IMR-90 (cell line): ENCODE measurements around the gene SYNE1. TPM values are rescaled to one million over a fixed set of nuclear protein-coding genes. Genes with fewer than 3 reads are reported as not detected.

ENCODE experiments used
- ATAC-seq: fragments of 200-7000 bp; cut with Tn5 transposase; 2 replicates; pipeline ENCODE4 v1.9.1; 2020; ENCODE audit warnings: low read depth, mild to moderate bottlenecking, moderate library complexity
- BruUV-seq: library from RNA; stranded (reverse); fragments of 400-500 nt; replicated peaks from 2 replicates; lab custom pipeline; 2021; lab: Mats Ljungman, UMichigan
- CTCF ChIA-PET: fragments of 300-600 bp; formaldehyde crosslinking; extraction: SDS; loops from one replicate; lab custom pipeline; 2021; ENCODE audit warnings: antibody characterized with exemption; lab: Yijun Ruan, JAX
- POLR2A ChIA-PET: fragments of 300-600 bp; sonication (Branson Sonifier 250); formaldehyde crosslinking; loops from one replicate; lab custom pipeline; 2022; ENCODE audit warnings: antibody characterized with exemption; ENCODE audit not compliant: unreplicated experiment; lab: Charles Lee
- DNase-seq: peaks from one replicate; pipeline ENCODE4 v3.0.0; 2013
- H2AFZ ChIP-seq: replicated peaks from 2 replicates; pipeline ENCODE3; 2013; ENCODE audit warnings: low read length, mild to moderate bottlenecking; ENCODE audit not compliant: poor library complexity
- H2AK5ac ChIP-seq: 2 replicates; pipeline ENCODE4 v1.6.1; 2013; ENCODE audit warnings: low read depth, low read length, inconsistent platforms
- H2AK9ac ChIP-seq: replicated peaks from 2 replicates; pipeline ENCODE3; 2013; ENCODE audit warnings: mild to moderate bottlenecking, low read depth, low read length, moderate library complexity; ENCODE audit not compliant: poor library complexity
- H2BK120ac ChIP-seq: 2 replicates; pipeline ENCODE4 v1.6.1; 2013; ENCODE audit warnings: low read depth, low read length, inconsistent platforms
- H2BK15ac ChIP-seq: 3 replicates; pipeline ENCODE4 v1.6.1; 2013; ENCODE audit warnings: low read depth, low read length, inconsistent platforms
- H2BK20ac ChIP-seq: 2 replicates; pipeline ENCODE4 v1.6.1; 2013; ENCODE audit warnings: low read depth, mild to moderate bottlenecking, inconsistent platforms, low read length, moderate library complexity
- H2BK5ac ChIP-seq: 2 replicates; pipeline ENCODE4 v1.6.1; 2013; ENCODE audit warnings: mild to moderate bottlenecking, low read depth, low read length, inconsistent platforms; ENCODE audit not compliant: poor library complexity, severe bottlenecking
- H3K14ac ChIP-seq: replicated peaks from 2 replicates; pipeline ENCODE4 v1.6.1; 2013; ENCODE audit warnings: low read depth, low read length, inconsistent platforms
- H3K18ac ChIP-seq: 2 replicates; pipeline ENCODE4 v1.6.1; 2013; ENCODE audit warnings: low read depth, low read length, control low read depth
- H3K23ac ChIP-seq: 2 replicates; pipeline ENCODE4 v1.6.1; 2013; ENCODE audit warnings: low read depth, low read length, inconsistent platforms
- H3K27ac ChIP-seq: 2 replicates; pipeline ENCODE4 v1.5.1; 2013; ENCODE audit warnings: mild to moderate bottlenecking, control low read depth, low read length; ENCODE audit not compliant: insufficient read depth
- H3K27me3 ChIP-seq: 2 replicates; pipeline ENCODE4 v1.6.1; 2013; ENCODE audit warnings: low read length; ENCODE audit not compliant: control insufficient read depth, insufficient read depth
- H3K36me3 ChIP-seq: 2 replicates; pipeline ENCODE4 v1.6.1; 2013; ENCODE audit warnings: low read length, mixed read lengths; ENCODE audit not compliant: control insufficient read depth, insufficient read depth
- H3K4ac ChIP-seq: 2 replicates; pipeline ENCODE4 v1.6.1; 2013; ENCODE audit warnings: low read depth, low read length, inconsistent platforms
- H3K4me1 ChIP-seq: 2 replicates; pipeline ENCODE4 v1.6.1; 2013; ENCODE audit warnings: low read length, mixed read lengths; ENCODE audit not compliant: control insufficient read depth, insufficient read depth
- H3K4me2 ChIP-seq: 2 replicates; pipeline ENCODE4 v1.6.1; 2013; ENCODE audit warnings: low read depth, mild to moderate bottlenecking, control low read depth, low read length, moderate library complexity
- H3K4me3 ChIP-seq: 2 replicates; pipeline ENCODE4 v1.5.1; 2013; ENCODE audit warnings: low read depth, mild to moderate bottlenecking, control low read depth, low read length, moderate library complexity; ENCODE audit not compliant: insufficient read depth
- H3K56ac ChIP-seq: 2 replicates; pipeline ENCODE4 v1.6.1; 2013; ENCODE audit warnings: low read length, inconsistent platforms; ENCODE audit not compliant: insufficient read depth; ENCODE audit errors: extremely low read depth
- H3K79me1 ChIP-seq, 2 experiments: 2 replicates each; pipeline ENCODE4 v1.6.1; 2013; ENCODE audit warnings: low read length in 2 of 2, inconsistent platforms in 1 of 2, low read depth in 1 of 2
- H3K9ac ChIP-seq: 2 replicates; pipeline ENCODE4 v1.6.1; 2013; ENCODE audit warnings: low read depth, low read length, control low read depth
- H3K9me1 ChIP-seq: 2 replicates; pipeline ENCODE4 v1.6.1; 2013; ENCODE audit warnings: low read length, inconsistent platforms; ENCODE audit not compliant: insufficient read depth
- H3K9me3 ChIP-seq: 2 replicates; pipeline ENCODE4 v1.6.1; 2013; ENCODE audit warnings: low read length; ENCODE audit not compliant: control insufficient read depth, insufficient read depth
- H4K20me1 ChIP-seq: 2 replicates; pipeline ENCODE4 v1.6.1; 2013; ENCODE audit warnings: low read length, inconsistent platforms; ENCODE audit not compliant: insufficient read depth
- H4K5ac ChIP-seq: 2 replicates; pipeline ENCODE4 v1.6.1; 2013; ENCODE audit warnings: mild to moderate bottlenecking, low read depth, low read length, control low read depth
- H4K8ac ChIP-seq, 2 experiments: 2 replicates each; pipeline ENCODE4 v1.6.1; 2013; ENCODE audit warnings: low read depth in 2 of 2, low read length in 2 of 2, control low read depth in 1 of 2, inconsistent platforms in 1 of 2
- H4K91ac ChIP-seq: 2 replicates; pipeline ENCODE4 v1.6.1; 2013; ENCODE audit warnings: low read depth, low read length, inconsistent platforms; ENCODE audit not compliant: insufficient read depth
- POLR2A ChIP-seq: IDR thresholded peaks from 2 replicates; pipeline ENCODE4 v1.6.1; 2012; ENCODE audit warnings: mild to moderate bottlenecking, low read depth, low read length
- WGBS, 2 experiments: methylation state at CpG; one replicate each; pipeline versions ENCODE4 v1.1.5 to v1.1.7; 2013; ENCODE audit warnings: missing lambda C conversion rate in 2 of 2; ENCODE audit not compliant: insufficient read length in 1 of 2; ENCODE audit errors: extremely low coverage in 2 of 2; 5-methylcytosine and 5-hydroxymethylcytosine counted together
- dilution Hi-C: fragments of 300-500 bp; cut with HindIII; formaldehyde crosslinking; loops from one replicate; pipeline ENCODE4 v1.14.3; 2018; ENCODE audit warnings: low sequenced_read_pairs; ENCODE audit not compliant: unreplicated experiment
- in situ Hi-C: fragments of 300-500 bp; cut with MboI; formaldehyde crosslinking; loops from 3 replicates; pipeline ENCODE4 v1.14.3; 2019; ENCODE audit warnings: low sequenced_read_pairs, inconsistent platforms, mixed read lengths
- intact Hi-C: fragments of 100-400 bp; cut with micrococcal nuclease; formaldehyde crosslinking; loops from 2 replicates; pipeline ENCODE4 v1.10.0; 2022
- polyA plus RNA-seq, 3 experiments: library from polyadenylated mRNA; depleted of rRNA; stranded (reverse); fragments of >200 nt; gene quantifications; 2 replicates each; pipeline ENCODE4 v1.2.3, GENCODE V29; 2012; ENCODE audit warnings: low replicate concordance in 1 of 3
- total RNA-seq: library from RNA; depleted of rRNA; stranded (reverse); fragments of >200 nt; gene quantifications from 2 replicates; pipeline ENCODE4 v1.2.3, GENCODE V29; 2012
- TF ChIP-seq, protein P1 (sequence below): conservative IDR thresholded peaks from 2 replicates; pipeline ENCODE4 v1.5.1; 2012; ENCODE audit warnings: mild to moderate bottlenecking, low read depth, low read length, improper control_type of control experiment

The SYNE1 gene
- total and polyA plus RNA-seq, 2 of the 4 experiments (the other 2 are of a cell fraction): 34.1 to 159 TPM

- CTCF ChIA-PET: interaction anchor here (0.8 to 1.4 kb wide), 10 partner anchors 9 to 37 kb away, joined by 3 to 6 read pairs (median 3); no protein-coding TSS in a partner anchor
- no peak overlapping the region for H2AK9ac ChIP-seq
- H4K5ac ChIP-seq: no peak overlapping the region
- H3K23ac ChIP-seq: no peak overlapping the region
- H2BK20ac ChIP-seq: no peak overlapping the region
- H4K8ac ChIP-seq: no peak overlapping the region
- dilution Hi-C loops: no loop called here
- no peak overlapping the region for H3K56ac ChIP-seq
- no TSS peak for BruUV-seq
- peaks cover 5 to 13% of the 10 kb centered on the region in 2 experiments; a peak in 2 of 4 replicates for H3K79me1 ChIP-seq
- no peak overlapping the region for H3K9ac ChIP-seq
- H3K9me1 ChIP-seq: no peaks in the 10 kb centered on the region
- no peak overlapping the region for H3K14ac ChIP-seq
- H3K9me3 ChIP-seq: no peaks in the 10 kb centered on the region; the same call in 1 of the 2 replicates
- in situ Hi-C loops: no loop called here
- WGBS, 2 experiments: no CpG with 5 or more reads among the region's 4 CpGs
- H3K4me1 ChIP-seq: peaks cover 3% of the 10 kb centered on the region; the same call in 1 of the 2 replicates
- H2BK15ac ChIP-seq: no peak overlapping the region
- no peak overlapping the region for H3K4me3 ChIP-seq
- peak; percentile 50; the same call in 1 of the 2 replicates for ATAC-seq
- peak; percentile 17 for DNase-seq
- no peak overlapping the region for H3K18ac ChIP-seq
- no peak for TF ChIP-seq POLR2A
- TF ChIP-seq, protein P1, sequence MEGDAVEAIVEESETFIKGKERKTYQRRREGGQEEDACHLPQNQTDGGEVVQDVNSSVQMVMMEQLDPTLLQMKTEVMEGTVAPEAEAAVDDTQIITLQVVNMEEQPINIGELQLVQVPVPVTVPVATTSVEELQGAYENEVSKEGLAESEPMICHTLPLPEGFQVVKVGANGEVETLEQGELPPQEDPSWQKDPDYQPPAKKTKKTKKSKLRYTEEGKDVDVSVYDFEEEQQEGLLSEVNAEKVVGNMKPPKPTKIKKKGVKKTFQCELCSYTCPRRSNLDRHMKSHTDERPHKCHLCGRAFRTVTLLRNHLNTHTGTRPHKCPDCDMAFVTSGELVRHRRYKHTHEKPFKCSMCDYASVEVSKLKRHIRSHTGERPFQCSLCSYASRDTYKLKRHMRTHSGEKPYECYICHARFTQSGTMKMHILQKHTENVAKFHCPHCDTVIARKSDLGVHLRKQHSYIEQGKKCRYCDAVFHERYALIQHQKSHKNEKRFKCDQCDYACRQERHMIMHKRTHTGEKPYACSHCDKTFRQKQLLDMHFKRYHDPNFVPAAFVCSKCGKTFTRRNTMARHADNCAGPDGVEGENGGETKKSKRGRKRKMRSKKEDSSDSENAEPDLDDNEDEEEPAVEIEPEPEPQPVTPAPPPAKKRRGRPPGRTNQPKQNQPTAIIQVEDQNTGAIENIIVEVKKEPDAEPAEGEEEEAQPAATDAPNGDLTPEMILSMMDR: peak; percentile 40
- H2BK5ac ChIP-seq: no peak overlapping the region
- POLR2A ChIA-PET: no interaction called here
- no peak overlapping the region for H2AFZ ChIP-seq
- H4K91ac ChIP-seq: no peak overlapping the region
- no peak overlapping the region for H3K4ac ChIP-seq
- H3K4me2 ChIP-seq: no peak overlapping the region
- no peak overlapping the region for H3K27ac ChIP-seq
- H2AK5ac ChIP-seq: no peak overlapping the region
- H3K27me3 ChIP-seq: no peaks in the 10 kb centered on the region
- intact Hi-C loops: no loop called here
- no peaks in the 10 kb centered on the region; the same call in 1 of the 2 replicates for H3K36me3 ChIP-seq
- no peak overlapping the region for H2BK120ac ChIP-seq
- no peaks in the 10 kb centered on the region for H4K20me1 ChIP-seq
These were observed 41.7 kb downstream of the SYNE1 start for GRCh38 chr6:152595499-152595898.
